ENCODE results near the gene NADK. TPM values are rescaled to one million over a fixed set of nuclear protein-coding genes. Genes with fewer than 3 reads are reported as not detected.

Gene NADK
- total and polyA plus RNA-seq, 2 of the 13 experiments (the other 11 are each of a cell fraction or from before 2014, with no cell fraction given), result 56.6 to 60.1 TPM

DNA sequence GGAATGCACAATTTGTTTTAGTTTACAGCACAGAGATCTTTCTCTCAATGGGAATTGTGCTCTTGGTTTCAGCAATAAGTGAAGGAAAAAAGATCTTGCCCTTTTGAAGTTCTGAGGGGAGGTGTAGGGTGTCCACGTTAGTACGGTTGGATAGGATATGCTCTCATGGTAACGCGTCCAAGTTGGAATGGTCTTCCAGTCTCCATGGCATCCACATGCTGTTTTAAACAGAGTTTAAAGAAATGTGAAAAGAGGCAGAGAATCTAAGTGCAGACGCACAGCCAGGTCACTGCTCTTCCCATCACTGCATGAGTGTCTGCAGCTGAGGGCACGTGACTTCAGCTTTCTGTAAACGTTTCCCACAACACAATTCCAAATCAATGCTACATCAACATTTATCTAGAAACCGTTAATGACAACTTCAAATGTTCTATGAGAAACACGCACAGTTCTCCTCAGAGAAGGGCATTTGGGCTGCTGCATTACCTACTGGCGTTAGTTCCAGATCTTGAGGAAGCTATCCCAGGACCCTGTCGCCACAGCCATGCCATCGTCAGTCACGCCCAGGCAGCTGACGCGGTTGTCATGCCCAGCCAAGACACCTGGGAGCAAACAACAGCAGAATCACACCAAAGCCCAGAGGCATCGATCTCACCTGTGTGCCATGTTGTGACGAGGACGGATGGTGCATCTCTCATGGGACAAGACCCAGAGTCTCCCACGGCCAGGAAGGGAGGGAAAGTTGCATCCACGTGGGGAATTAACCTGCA, 8.8 kb upstream of the NADK start (continued):
- no peak for TF ChIP-seq KLF13 (CRISPR knock-in tag; IDR thresholded peaks at IDR 0.05)

DNA sequence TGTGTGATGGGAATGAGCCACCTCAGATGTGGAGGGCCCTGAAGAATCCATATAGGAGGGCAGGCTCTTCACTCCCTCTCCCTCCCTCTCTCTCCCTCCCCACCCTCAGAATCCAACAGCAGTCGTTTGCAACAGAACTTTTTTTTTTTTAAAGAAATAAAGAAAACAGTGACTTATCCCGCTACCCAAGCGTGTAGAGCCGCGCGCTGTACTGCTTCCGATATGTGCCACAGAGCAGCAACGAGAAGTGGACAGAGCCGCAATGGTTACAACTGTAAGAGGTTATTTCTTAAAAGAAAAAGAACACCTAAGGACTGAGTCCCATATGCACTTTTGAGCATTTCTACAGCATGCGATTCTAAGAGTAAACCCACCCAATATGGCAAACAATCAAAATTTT, 7.4 kb upstream of the NADK start:
- Histone ChIP-seq H3K36me3 (replicated peaks in 1 of 2; ENCODE audit: control insufficient read depth in 1 of 2, insufficient read depth in 2 of 2, low read length in 2 of 2) (peaks cover 34 to 57% of the 10 kb centered on the region in 2 experiments), H3K9ac (ENCODE audit: insufficient read depth, low read depth, low read length) (no peak overlapping the region), H3K4me3 (replicated peaks in 1 of 3; ENCODE audit: insufficient read depth in 1 of 3, low read depth in 2 of 3, low read length in 3 of 3) (no peak overlapping the region), H3K79me2 (ENCODE audit: insufficient read depth, low read length) (no peaks in the 10 kb centered on the region), H3K27ac (ENCODE audit: extremely low read length, insufficient read depth, low read length) (no peak overlapping the region), H4K20me1 (ENCODE audit: insufficient read depth, low read length) (no peaks in the 10 kb centered on the region), H3K4me1 (ENCODE audit: insufficient read depth, low read length) (peaks cover 29% of the 10 kb centered on the region), H3K4me2 (ENCODE audit: low read depth, low read length) (no peak overlapping the region), H3K27me3 (ENCODE audit: control insufficient read depth in 1 of 2, insufficient read depth in 2 of 2, low read length in 2 of 2) (no peaks in the 10 kb centered on the region), H3K9me3 (ENCODE audit: low read length) (no peaks in the 10 kb centered on the region), H2AFZ (ENCODE audit: low read length) (no peak overlapping the region)
- in situ Hi-C loops (cut with HindIII; ENCODE audit: extremely low pct_ligation_motif_present, low pct_unique_long_range_greater_than_20kb) (loop anchor here (10.0 kb wide), 1 partner anchor 119 kb away; no protein-coding TSS in a partner anchor), intact Hi-C loops (cut with micrococcal nuclease; ENCODE audit: unreplicated experiment) (no loop called here)
- 97% methylated on average over 10 of the region's 10 CpGs for WGBS (ENCODE audit: low lambda C conversion rate)
- TF ChIP-seq MXD4 (CRISPR knock-in tag; IDR thresholded peaks at IDR 0.05) (no peak), NCOA5 (CRISPR knock-in tag; IDR thresholded peaks at IDR 0.05) (no peak)
- FAIRE-seq (no peak), ATAC-seq (no peak), DNase-seq (ENCODE audit: low spot score) (no peak)
- ChIA-PET CTCF (ENCODE audit: low intra/inter-chr PET ratio, low total read pairs) (no interaction called here), POLR2A (no interaction called here)
- no TSS peak for BruUV-seq (replicated peaks)

DNA sequence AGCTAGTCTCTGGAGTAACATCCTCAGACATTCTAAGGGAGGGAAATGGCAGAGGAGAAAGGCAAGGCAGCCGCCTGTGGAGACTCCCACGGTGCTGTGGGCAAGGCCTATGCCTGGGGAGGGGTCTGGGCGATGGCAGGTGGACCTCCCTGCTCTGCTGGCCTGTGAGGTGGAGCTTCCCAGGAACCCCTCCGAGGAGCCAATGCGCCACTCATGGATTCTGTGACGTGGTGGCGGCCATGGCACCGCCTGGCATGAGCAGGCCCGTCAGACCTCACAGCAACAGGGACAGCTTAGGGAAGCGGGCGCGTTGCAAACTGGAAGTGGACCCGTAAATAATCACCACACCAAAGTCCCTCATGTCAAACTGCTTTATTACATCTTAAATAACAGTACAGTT, 6.7 kb upstream of the NADK start:
- 100% methylated on average over 4 of the region's 13 CpGs for WGBS (ENCODE audit: low lambda C conversion rate)
- POLR2A ChIA-PET, result interaction anchor here (0.6 kb wide), 1 partner anchor 9 kb away, joined by 4 read pairs; no protein-coding TSS in a partner anchor
- Histone ChIP-seq H3K9ac (ENCODE audit: insufficient read depth, low read depth, low read length) (no peak overlapping the region), H3K9me3 (ENCODE audit: low read length) (no peaks in the 10 kb centered on the region), H3K27ac (ENCODE audit: extremely low read length, insufficient read depth, low read length) (no peak overlapping the region), H3K36me3 (replicated peaks in 1 of 2; ENCODE audit: control insufficient read depth in 1 of 2, insufficient read depth in 2 of 2, low read length in 2 of 2) (peaks cover 28 to 50% of the 10 kb centered on the region in 2 experiments), H3K27me3 (ENCODE audit: control insufficient read depth in 1 of 2, insufficient read depth in 2 of 2, low read length in 2 of 2) (no peaks in the 10 kb centered on the region), H3K4me2 (ENCODE audit: low read depth, low read length) (no peak overlapping the region), H3K79me2 (ENCODE audit: insufficient read depth, low read length) (no peaks in the 10 kb centered on the region), H4K20me1 (ENCODE audit: insufficient read depth, low read length) (no peaks in the 10 kb centered on the region), H3K4me3 (replicated peaks in 1 of 3; ENCODE audit: insufficient read depth in 1 of 3, low read depth in 2 of 3, low read length in 3 of 3) (no peak overlapping the region), H3K4me1 (ENCODE audit: insufficient read depth, low read length) (peaks cover 37% of the 10 kb centered on the region), H2AFZ (ENCODE audit: low read length) (no peak overlapping the region)
- peak; percentile 52 for TF ChIP-seq AGO2 (optimal IDR thresholded peaks at IDR 0.05; ENCODE audit: low read depth, low read length)
- no peak for TF ChIP-seq ZNF253 (CRISPR knock-in tag; IDR thresholded peaks at IDR 0.05; ENCODE audit: borderline replicate concordance)
- in situ Hi-C loops (cut with HindIII; ENCODE audit: extremely low pct_ligation_motif_present, low pct_unique_long_range_greater_than_20kb) (loop anchor here (10.0 kb wide), 1 partner anchor 120 kb away; no protein-coding TSS in a partner anchor), intact Hi-C loops (cut with micrococcal nuclease; ENCODE audit: unreplicated experiment) (no loop called here)
- no peak for FAIRE-seq
- no peak for DNase-seq (ENCODE audit: low spot score)
- CTCF ChIA-PET (ENCODE audit: low intra/inter-chr PET ratio, low total read pairs), result no interaction called here
- no peak for ATAC-seq
- BruUV-seq (replicated peaks), result no TSS peak

All from HepG2 (cell line).